Lower leg skin (tissue), 4 donors: ENCODE data around the gene ETNK2. TPM values are rescaled to one million over a fixed set of nuclear protein-coding genes. Genes with fewer than 3 reads are reported as not detected.

Source experiments
- DNase-seq, 2 donors: peaks; one replicate each; pipeline ENCODE4 v3.0.0-alpha.2; 2019; ENCODE audit warnings: low spot score in 2 of 2
- H3K4me3 ChIP-seq: fragments of 200-600 bp; sonication (generic); 2 replicates; pipeline ENCODE4 v1.5.1; 2017; ENCODE audit warnings: mild to moderate bottlenecking, low read depth; ENCODE audit not compliant: poor library complexity, severe bottlenecking
- POLR2A ChIP-seq, 2 donors: fragments of 450-650 bp; IDR thresholded peaks; one replicate each; pipeline ENCODE4 v1.6.1; 2016 to 2017; ENCODE audit warnings: antibody characterized with exemption in 2 of 2, mild to moderate bottlenecking in 1 of 2, moderate library complexity in 1 of 2
- WGBS, 2 donors: methylation state at CpG; one replicate each; pipeline ENCODE4 v1.1.5; 2018; 5-methylcytosine and 5-hydroxymethylcytosine counted together
- intact Hi-C: fragments of 100-400 bp; cut with DNase I; formaldehyde crosslinking; loops from one replicate; pipeline ENCODE4 v1.15.0; 2023; ENCODE audit warnings: low total_unique reads
- total RNA-seq, 4 donors: library from RNA; depleted of rRNA; stranded (reverse); fragments of >200 nt; gene quantifications; one replicate each; pipeline ENCODE4 v1.1.0, GENCODE V29; 2016
- TF ChIP-seq, protein P1 (sequence below), 3 donors: fragments of 450-650 bp; IDR thresholded peaks; one replicate each; pipeline ENCODE4 v1.5.1; 2016; ENCODE audit warnings: antibody characterized with exemption in 3 of 3, mild to moderate bottlenecking in 3 of 3, moderate library complexity in 2 of 3

Gene ETNK2
- total RNA-seq, 4 donors from 2014 or later = 21.5 to 53.8 (median 42.6) TPM

DNA sequence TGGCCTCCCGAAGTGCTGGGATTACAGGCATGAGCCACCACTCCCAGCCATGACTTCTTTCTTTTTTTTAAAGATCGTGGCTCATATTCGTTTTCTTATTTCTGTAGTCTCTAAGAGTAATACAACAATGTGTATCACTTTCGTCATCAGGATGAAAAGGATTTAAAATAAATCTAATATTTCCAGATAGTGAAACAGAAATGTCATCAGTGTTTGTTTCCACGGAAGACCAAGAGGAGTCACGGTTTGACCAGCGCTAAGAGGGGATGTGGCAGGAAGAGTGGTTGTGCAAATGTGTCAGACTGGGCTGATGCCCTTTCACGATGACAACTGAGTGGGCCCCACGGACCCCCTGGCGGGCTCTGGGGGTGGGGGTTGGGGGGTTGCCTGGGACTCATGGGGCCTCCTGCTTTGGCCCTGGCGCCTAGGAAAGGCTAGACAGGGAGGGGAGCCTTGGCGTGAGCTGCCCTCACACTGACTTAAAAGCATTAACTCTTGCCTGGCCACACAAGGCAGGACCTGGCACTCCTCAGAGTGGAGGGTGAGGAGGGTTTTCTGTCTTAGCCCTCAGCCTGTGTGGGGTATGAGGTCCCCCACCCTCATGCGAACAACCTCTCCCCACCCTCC, 70.6 kb downstream of the ETNK2 start:
- intact Hi-C loops = no loop called here

More for the DNA sequence above, 70.6 kb downstream of the ETNK2 start:
- WGBS, 2 donors = 37 to 40% methylated on average over 13 of the region's 13 CpGs
- no peak overlapping the region for H3K4me3 ChIP-seq
- no peak for DNase-seq
- TF ChIP-seq POLR2A (IDR thresholded peaks at IDR 0.05) = no peak
- TF ChIP-seq, protein P1, sequence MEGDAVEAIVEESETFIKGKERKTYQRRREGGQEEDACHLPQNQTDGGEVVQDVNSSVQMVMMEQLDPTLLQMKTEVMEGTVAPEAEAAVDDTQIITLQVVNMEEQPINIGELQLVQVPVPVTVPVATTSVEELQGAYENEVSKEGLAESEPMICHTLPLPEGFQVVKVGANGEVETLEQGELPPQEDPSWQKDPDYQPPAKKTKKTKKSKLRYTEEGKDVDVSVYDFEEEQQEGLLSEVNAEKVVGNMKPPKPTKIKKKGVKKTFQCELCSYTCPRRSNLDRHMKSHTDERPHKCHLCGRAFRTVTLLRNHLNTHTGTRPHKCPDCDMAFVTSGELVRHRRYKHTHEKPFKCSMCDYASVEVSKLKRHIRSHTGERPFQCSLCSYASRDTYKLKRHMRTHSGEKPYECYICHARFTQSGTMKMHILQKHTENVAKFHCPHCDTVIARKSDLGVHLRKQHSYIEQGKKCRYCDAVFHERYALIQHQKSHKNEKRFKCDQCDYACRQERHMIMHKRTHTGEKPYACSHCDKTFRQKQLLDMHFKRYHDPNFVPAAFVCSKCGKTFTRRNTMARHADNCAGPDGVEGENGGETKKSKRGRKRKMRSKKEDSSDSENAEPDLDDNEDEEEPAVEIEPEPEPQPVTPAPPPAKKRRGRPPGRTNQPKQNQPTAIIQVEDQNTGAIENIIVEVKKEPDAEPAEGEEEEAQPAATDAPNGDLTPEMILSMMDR (IDR thresholded peaks at IDR 0.05) = no peak

Other genes with a start within 250 kb of the ETNK2 start
- gene SOX13, start 78.9 kb downstream of the ETNK2 start, total RNA-seq = 10 to 100 TPM in 2 of 4 donors, 1 to 10 TPM in 2; 7.2 to 32.2 (median 16.8) TPM
- gene REN, start 14.3 kb upstream of the ETNK2 start, total RNA-seq = under 1 TPM in 2 of 4 donors, not detected in 2; 0.17 to 0.26 TPM
- gene KISS1, start 44.4 kb upstream of the ETNK2 start, total RNA-seq = not detected
- 1 to 10 TPM in 1 of 4 donors, under 1 TPM in 1, not detected in 2; 0.91 to 1.5 TPM for gene GOLT1A, start 61.9 kb upstream of the ETNK2 start, total RNA-seq
- gene PLEKHA6, start 207.9 kb upstream of the ETNK2 start, total RNA-seq = 10 to 100 TPM in 2 of 4 donors, 1 to 10 TPM in 2; 1.7 to 16.4 (median 11.1) TPM